HUDEP-2 (cell line): ENCODE data around the gene MAML3.

Experiments used
- DNase-seq, 76 experiments: peaks; one replicate each; lab custom pipeline; 2025; ENCODE audit not compliant: unreplicated experiment in 76 of 76; lab: John Stamatoyannopoulos, UW

Gene MAML3

GRCh38 chr4:139824882-139825522 is 329.0 kb downstream of the MAML3 start:
- no peak for DNase-seq

- DNase-seq: no peak
Measured at GRCh38 chr4:139823746-139824145, 330.2 kb downstream of the MAML3 start.

GRCh38 chr4:139823345-139823744 is 330.6 kb downstream of the MAML3 start:
- no peak for DNase-seq

- no peak for DNase-seq
Measured at GRCh38 chr4:139822391-139822790, 331.6 kb downstream of the MAML3 start.

GRCh38 chr4:139819082-139819481 is 334.9 kb downstream of the MAML3 start:
- no peak for DNase-seq

- no peak for DNase-seq
Measured at GRCh38 chr4:139817657-139818452, 336.1 kb downstream of the MAML3 start.

- no peak for DNase-seq
Measured at GRCh38 chr4:139816856-139817255, 337.1 kb downstream of the MAML3 start.

GRCh38 chr4:139815778-139816601 is 338.0 kb downstream of the MAML3 start:
- no peak for DNase-seq

- no peak for DNase-seq
Measured at GRCh38 chr4:139814323-139815015, 339.5 kb downstream of the MAML3 start.

- DNase-seq: no peak
Measured at GRCh38 chr4:139813881-139814280, 340.1 kb downstream of the MAML3 start.

GRCh38 chr4:139810710-139811109 is 343.3 kb downstream of the MAML3 start:
- DNase-seq: no peak

GRCh38 chr4:139809757-139810140 is 344.2 kb downstream of the MAML3 start:
- DNase-seq: no peak

- no peak for DNase-seq
Measured at GRCh38 chr4:139808808-139809756, 344.9 kb downstream of the MAML3 start.

GRCh38 chr4:139808381-139808807 is 345.6 kb downstream of the MAML3 start:
- DNase-seq: no peak

- DNase-seq: no peak
Measured at GRCh38 chr4:139807483-139807882, 346.5 kb downstream of the MAML3 start.

- no peak for DNase-seq
Measured at GRCh38 chr4:139806929-139807328, 347.1 kb downstream of the MAML3 start.

GRCh38 chr4:139802931-139803330 is 351.1 kb downstream of the MAML3 start:
- no peak for DNase-seq

- DNase-seq: no peak
Measured at GRCh38 chr4:139802488-139802887, 351.5 kb downstream of the MAML3 start.

GRCh38 chr4:139801895-139802294 is 352.1 kb downstream of the MAML3 start:
- DNase-seq: no peak

- no peak for DNase-seq
Measured at GRCh38 chr4:139800082-139800481, 353.9 kb downstream of the MAML3 start.
